Erythroblast (primary cell): ENCODE data around the gene BMP5.

Source experiments
- DNase-seq, 2 experiments: peaks; one replicate each; lab custom pipeline; 2025; lab: John Stamatoyannopoulos, UW
- GATA1 ChIP-seq: IDR thresholded peaks from 2 replicates; pipeline ENCODE4 v1.6.1; 2011; ENCODE audit warnings: low read depth, mild to moderate bottlenecking, control low read depth, low read length, moderate library complexity
- POLR2A ChIP-seq: IDR thresholded peaks from 2 replicates; pipeline ENCODE4 v1.6.1; 2011; ENCODE audit warnings: mild to moderate bottlenecking, low read length

The BMP5 gene

GRCh38 chr6:55818482-55818881, 56.9 kb downstream of the BMP5 start:
- no peak for DNase-seq
- no peak for TF ChIP-seq POLR2A
- no peak for TF ChIP-seq GATA1

- TF ChIP-seq POLR2A (no peak), GATA1 (no peak)
- no peak for DNase-seq
Observed at GRCh38 chr6:55812509-55812908, 62.9 kb downstream of the BMP5 start.

- TF ChIP-seq POLR2A (no peak), GATA1 (no peak)
- no peak for DNase-seq
Observed at GRCh38 chr6:55811074-55811473, 64.3 kb downstream of the BMP5 start.

GRCh38 chr6:55802259-55802658, 73.1 kb downstream of the BMP5 start:
- TF ChIP-seq POLR2A (no peak), GATA1 (no peak)

GRCh38 chr6:55798571-55798970, 76.8 kb downstream of the BMP5 start:
- no peak for DNase-seq
- TF ChIP-seq GATA1 (no peak), POLR2A (no peak)

More at GRCh38 chr6:55802259-55802658, 73.1 kb downstream of the BMP5 start:
- no peak for DNase-seq

GRCh38 chr6:55794136-55794812, 81.1 kb downstream of the BMP5 start:
- TF ChIP-seq GATA1 (no peak), POLR2A (no peak)
- no peak for DNase-seq

- DNase-seq = no peak
- TF ChIP-seq GATA1 (no peak), POLR2A (no peak)
Observed at GRCh38 chr6:55785273-55785672, 90.1 kb downstream of the BMP5 start.

- TF ChIP-seq GATA1 (no peak), POLR2A (no peak)
- DNase-seq = no peak
Observed at GRCh38 chr6:55782275-55782674, 93.1 kb downstream of the BMP5 start.

GRCh38 chr6:55778705-55779104, 96.7 kb downstream of the BMP5 start:
- no peak for DNase-seq
- TF ChIP-seq POLR2A (no peak), GATA1 (no peak)

- no peak for DNase-seq
- TF ChIP-seq GATA1 (no peak), POLR2A (no peak)
Observed at GRCh38 chr6:55777469-55777868, 97.9 kb downstream of the BMP5 start.

- TF ChIP-seq GATA1 (no peak), POLR2A (no peak)
- no peak for DNase-seq
Observed at GRCh38 chr6:55776113-55776512, 99.3 kb downstream of the BMP5 start.

GRCh38 chr6:55775029-55775318, 100.4 kb downstream of the BMP5 start:
- DNase-seq = no peak
- TF ChIP-seq GATA1 = no peak
- TF ChIP-seq POLR2A = no peak

- no peak for DNase-seq
- TF ChIP-seq GATA1 = no peak
- no peak for TF ChIP-seq POLR2A
Observed at GRCh38 chr6:55774286-55775028, 100.9 kb downstream of the BMP5 start.

- TF ChIP-seq GATA1 (no peak), POLR2A (no peak)
- no peak for DNase-seq
Observed at GRCh38 chr6:55773620-55774216, 101.7 kb downstream of the BMP5 start.

- DNase-seq = no peak
- no peak for TF ChIP-seq GATA1
- no peak for TF ChIP-seq POLR2A
Observed at GRCh38 chr6:55772730-55773129, 102.7 kb downstream of the BMP5 start.
